ENCODE results near the gene IER5. TPM values are rescaled to one million over a fixed set of nuclear protein-coding genes. Genes with fewer than 3 reads are reported as not detected.
A peak's percentile ranks its signal among the peaks of the same experiment; 100 is the strongest.
"Not testable (repeated sequence)": the region's sequence is repeated elsewhere in the genome, so short reads cannot be mapped to it uniquely, and the experiment has no call there.

The IER5 gene
- 10 to 100 TPM in 1 of 4 donors, 1 to 10 TPM in 3; 5.5 to 11.8 (median 6.7) TPM for polyA plus RNA-seq (ENCODE audit: insufficient read length in 4 of 4)

GRCh38 chr1:181088079-181089016 is at the start of gene IER5:
IER5 (plus strand) TSS chr1:181088700; CDS start chr1:181088903, 203 bp downstream.
- DNase-seq (ENCODE audit: low read depth in 4 of 4, low spot score in 3 of 4) = peak; percentile 92 to 95 (median 93)

DNA sequence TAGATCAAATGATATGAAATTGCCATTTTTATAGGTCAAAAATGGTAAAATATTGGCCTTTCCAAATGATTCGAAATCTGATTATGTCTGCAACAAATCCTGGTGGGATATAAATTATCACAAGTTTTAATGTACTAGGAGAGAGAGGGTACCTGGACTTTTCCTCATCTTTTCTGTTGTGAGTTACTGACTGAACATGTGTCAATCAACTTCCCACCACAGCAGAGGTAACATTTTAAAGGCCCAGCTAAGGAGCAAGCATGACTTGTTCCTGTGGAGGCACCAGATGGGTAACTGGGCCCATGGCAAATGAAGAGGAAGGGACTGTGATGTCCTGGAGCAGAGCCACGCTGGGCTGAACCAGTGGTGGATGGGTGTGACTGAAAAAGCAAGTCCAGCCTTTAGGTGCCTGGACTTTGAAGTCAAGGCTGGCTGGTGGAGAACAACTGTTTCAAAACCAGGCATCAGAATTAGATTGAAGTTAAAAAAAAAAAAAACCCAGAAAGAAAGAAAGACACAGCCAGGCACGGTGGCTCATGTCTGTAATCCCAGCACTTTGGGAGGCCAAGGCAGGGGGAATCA is 48.1 kb upstream of the IER5 start:
- no peak for DNase-seq (ENCODE audit: low read depth in 4 of 4, low spot score in 3 of 4)

DNA sequence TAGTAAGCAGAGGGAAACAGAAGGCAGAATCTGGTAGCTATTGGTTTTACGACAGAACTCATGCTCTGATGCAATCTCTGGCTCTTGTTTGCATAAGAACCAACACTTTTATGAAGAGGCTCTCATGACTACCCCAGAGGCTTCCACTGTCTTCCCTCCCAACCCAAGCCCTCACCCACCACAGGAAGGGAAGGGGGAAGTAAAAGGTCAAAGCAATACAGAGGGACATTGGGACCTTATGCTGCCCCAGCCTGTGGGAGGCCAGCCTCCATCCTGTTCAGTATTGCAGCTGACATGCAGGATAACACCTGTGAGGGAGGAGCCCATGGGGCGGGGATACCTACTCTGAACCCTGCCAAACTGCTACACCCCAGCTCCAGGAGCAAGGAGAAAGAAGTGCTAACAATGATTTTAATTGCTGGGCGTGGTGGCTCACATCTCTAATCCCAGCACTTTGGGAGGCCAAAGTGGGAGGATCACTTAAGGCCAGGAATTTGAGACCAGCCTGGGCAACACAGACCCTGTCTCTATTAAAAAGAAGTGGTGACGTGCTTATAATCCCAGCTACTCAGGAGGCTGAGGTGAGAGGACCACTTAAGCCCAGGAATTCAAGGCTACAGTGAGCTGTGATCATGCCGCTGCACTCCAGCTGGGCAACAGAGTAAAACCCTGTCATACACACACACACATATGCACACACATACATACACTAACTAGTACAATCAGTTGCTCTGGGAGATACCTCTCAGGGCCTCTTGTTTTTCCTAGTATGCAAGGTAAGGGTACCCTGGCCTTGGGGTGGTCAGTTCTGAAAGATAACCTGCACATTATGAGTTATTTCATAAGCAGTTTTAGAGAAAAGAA is 45.2 kb upstream of the IER5 start:
- no peak for DNase-seq (ENCODE audit: low read depth in 4 of 4, low spot score in 3 of 4)

DNA sequence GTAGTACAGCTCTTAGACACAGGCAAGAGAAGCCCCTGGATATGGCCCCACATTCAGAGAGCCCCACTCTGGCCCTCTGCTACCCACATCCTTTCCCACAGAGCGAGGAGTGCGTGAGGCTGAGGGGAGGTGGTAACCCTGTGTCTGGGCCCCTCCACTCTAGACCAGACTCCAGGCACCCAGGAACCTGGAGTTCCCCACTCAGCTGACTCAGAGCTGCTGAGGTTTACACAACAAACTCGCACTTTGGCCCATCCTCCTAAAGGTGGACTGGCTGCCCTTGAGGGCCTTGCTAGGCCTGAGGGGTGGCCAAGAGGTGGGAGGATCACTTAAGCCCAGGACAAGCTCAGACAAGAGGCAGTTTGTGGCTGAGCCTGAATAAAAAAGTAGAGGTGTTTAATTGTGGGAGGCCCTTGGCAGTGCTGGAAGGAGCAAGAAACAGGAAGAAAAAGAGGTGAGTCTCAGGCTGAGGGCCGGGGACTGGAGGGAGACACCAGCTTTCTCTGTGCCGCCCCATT is 44.0 kb upstream of the IER5 start:
- DNase-seq (ENCODE audit: low read depth in 4 of 4, low spot score in 3 of 4) = no peak

DNA sequence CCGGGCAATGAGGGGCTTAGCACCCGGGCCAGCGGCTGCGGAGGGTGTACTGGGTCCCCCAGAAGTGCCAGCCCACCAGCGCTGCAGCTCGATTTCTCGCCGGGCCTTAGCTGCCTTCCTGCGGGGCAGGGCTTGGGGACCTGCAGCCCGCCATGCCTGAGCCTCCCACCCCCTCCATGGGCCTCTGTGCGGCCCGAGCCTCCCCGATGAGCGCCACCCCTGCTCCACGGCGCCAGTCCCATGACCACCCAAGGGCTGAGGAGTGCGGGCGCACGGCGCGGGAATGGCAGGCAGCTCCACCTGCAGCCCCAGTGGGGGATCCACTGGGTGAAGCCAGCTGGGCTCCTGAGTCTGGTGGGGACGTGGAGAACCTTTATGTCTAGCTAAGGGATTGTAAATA is 42.6 kb upstream of the IER5 start:
- DNase-seq (ENCODE audit: low read depth in 4 of 4, low spot score in 3 of 4) = not testable (repeated sequence)

- no peak for DNase-seq (ENCODE audit: low read depth in 4 of 4, low spot score in 3 of 4)
Measured at GRCh38 chr1:181049378-181049777, 39.1 kb upstream of the IER5 start.

DNA sequence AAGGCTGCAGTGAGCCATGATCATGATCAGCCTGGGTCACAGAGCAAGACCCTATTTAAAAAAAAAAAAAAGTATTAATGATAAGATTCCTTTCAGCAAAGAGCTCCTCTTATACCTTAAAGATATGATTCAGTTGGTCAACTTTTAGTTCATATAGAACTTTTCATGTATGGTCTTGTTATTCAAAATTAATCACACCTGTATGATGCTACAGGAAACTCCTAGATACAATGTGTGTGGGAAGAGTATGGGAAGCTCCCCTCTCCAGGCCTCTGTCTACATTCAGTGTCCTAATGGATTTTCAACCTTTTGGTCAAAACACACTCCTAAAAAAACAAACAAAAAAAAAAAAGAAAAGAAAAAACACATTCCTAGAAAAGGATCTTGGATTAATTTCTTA is 37.6 kb upstream of the IER5 start:
- DNase-seq (ENCODE audit: low read depth in 4 of 4, low spot score in 3 of 4) = no peak

- DNase-seq (ENCODE audit: low read depth in 4 of 4, low spot score in 3 of 4) = no peak
Measured at GRCh38 chr1:181056560-181056959, 31.9 kb upstream of the IER5 start.

- no peak for DNase-seq (ENCODE audit: low read depth in 4 of 4, low spot score in 3 of 4)
Measured at GRCh38 chr1:181057079-181057478, 31.4 kb upstream of the IER5 start.

DNA sequence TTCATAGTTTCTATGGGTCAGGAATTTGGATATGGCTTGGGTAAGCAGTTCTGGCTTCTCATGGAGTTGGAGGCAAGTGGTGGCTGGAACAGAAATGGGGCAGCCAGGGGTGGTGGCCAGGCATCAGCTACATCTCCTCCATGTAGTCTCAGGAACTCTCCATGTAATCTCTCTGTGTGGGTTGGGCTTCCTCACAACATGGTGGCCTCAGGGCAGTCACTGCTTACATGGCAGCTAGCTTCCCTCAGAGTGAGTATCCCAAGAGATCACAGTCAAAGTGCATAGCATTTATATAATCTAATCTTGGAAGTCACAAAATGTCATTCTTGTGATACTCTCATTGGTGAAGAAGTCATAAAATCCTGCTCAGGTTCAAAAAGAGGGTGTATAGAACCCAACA is 29.1 kb upstream of the IER5 start:
- DNase-seq (ENCODE audit: low read depth in 4 of 4, low spot score in 3 of 4) = no peak

- DNase-seq (ENCODE audit: low read depth in 4 of 4, low spot score in 3 of 4) = no peak
Measured at GRCh38 chr1:181060066-181060465, 28.4 kb upstream of the IER5 start.

DNA sequence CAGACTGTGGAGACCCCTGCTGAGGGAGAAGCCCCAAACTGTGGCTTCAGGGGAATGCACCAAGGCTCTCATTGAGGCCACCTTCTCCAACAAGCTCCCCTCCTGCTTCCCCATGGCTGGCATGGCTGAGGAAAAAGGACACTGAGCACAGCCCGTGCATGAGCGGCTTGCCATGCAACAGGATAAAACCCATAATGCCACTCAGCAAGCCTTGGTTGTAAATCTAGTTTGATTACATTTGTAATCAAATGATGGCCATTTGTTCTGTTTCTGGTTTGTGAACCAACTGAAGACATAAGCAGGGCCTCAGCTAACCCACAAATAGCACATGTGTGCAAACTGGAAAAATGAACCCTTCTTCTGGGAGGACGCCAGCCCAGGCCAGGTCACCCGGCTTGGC is 27.6 kb upstream of the IER5 start:
- DNase-seq (ENCODE audit: low read depth in 4 of 4, low spot score in 3 of 4) = not testable (repeated sequence)

GRCh38 chr1:181061487-181061886 is 27.0 kb upstream of the IER5 start:
- DNase-seq (ENCODE audit: low read depth in 4 of 4, low spot score in 3 of 4) = no peak

- DNase-seq (ENCODE audit: low read depth in 4 of 4, low spot score in 3 of 4) = no peak
Measured at GRCh38 chr1:181061891-181062835, 26.3 kb upstream of the IER5 start.

DNA sequence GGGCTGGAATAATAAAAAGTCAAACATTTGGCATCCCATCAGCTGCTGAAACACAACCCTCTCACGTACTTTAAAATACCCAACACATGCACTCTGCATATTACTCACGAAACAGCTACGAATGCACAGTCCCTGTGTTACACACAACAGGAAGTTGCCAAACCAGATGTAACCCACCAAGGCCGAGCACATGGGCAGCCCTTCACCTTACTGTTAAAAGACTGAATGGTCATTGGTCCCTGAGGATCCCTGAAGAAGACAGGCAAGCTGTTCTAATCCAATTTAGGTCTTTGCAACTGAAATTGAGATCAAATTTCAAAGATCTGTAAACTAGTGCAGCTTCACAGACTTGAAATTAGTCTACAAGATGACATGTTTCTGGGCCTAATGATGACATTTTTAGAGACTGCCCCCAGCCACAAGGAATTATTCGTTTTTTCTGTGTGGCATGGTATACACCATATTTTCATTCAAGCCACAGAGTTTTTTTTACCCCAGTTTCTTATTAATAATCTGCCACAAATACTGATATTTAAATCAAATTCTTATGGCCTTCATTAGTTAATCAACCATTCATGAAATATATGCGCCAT is 25.6 kb upstream of the IER5 start:
- no peak for DNase-seq (ENCODE audit: low read depth in 4 of 4, low spot score in 3 of 4)

- no peak for DNase-seq (ENCODE audit: low read depth in 4 of 4, low spot score in 3 of 4)
Measured at GRCh38 chr1:181064011-181064623, 24.4 kb upstream of the IER5 start.

GRCh38 chr1:181064702-181065101 is 23.8 kb upstream of the IER5 start:
- DNase-seq (ENCODE audit: low read depth in 4 of 4, low spot score in 3 of 4) = no peak

DNA sequence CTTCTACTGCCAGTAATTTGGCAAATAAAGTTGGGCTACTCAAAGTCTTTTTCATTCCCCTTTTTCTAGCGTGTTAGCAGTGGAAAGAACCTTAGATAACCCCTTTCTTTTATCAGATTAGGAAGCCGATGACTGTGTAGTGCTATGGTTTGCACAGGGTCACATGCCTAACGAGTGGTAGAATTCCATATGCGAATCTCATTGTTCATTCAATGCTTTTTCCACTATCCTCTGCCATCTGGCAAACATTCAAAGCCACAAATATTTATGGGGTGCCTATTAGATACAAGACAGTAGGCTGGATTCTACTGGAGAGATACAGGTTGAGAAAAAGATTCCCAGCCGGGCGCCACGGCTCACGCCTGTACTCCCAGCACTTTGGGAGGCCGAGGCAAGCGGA is 14.9 kb upstream of the IER5 start:
- no peak for DNase-seq (ENCODE audit: low read depth in 4 of 4, low spot score in 3 of 4)

All from left renal pelvis (tissue), 4 donors.